ENCODE results near the gene MORC3. TPM values are rescaled to one million over a fixed set of nuclear protein-coding genes. Genes with fewer than 3 reads are reported as not detected.

Gene MORC3, protein sequence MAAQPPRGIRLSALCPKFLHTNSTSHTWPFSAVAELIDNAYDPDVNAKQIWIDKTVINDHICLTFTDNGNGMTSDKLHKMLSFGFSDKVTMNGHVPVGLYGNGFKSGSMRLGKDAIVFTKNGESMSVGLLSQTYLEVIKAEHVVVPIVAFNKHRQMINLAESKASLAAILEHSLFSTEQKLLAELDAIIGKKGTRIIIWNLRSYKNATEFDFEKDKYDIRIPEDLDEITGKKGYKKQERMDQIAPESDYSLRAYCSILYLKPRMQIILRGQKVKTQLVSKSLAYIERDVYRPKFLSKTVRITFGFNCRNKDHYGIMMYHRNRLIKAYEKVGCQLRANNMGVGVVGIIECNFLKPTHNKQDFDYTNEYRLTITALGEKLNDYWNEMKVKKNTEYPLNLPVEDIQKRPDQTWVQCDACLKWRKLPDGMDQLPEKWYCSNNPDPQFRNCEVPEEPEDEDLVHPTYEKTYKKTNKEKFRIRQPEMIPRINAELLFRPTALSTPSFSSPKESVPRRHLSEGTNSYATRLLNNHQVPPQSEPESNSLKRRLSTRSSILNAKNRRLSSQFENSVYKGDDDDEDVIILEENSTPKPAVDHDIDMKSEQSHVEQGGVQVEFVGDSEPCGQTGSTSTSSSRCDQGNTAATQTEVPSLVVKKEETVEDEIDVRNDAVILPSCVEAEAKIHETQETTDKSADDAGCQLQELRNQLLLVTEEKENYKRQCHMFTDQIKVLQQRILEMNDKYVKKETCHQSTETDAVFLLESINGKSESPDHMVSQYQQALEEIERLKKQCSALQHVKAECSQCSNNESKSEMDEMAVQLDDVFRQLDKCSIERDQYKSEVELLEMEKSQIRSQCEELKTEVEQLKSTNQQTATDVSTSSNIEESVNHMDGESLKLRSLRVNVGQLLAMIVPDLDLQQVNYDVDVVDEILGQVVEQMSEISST
- 10.8 and 13.9 TPM in 2 replicates for total RNA-seq

DNA sequence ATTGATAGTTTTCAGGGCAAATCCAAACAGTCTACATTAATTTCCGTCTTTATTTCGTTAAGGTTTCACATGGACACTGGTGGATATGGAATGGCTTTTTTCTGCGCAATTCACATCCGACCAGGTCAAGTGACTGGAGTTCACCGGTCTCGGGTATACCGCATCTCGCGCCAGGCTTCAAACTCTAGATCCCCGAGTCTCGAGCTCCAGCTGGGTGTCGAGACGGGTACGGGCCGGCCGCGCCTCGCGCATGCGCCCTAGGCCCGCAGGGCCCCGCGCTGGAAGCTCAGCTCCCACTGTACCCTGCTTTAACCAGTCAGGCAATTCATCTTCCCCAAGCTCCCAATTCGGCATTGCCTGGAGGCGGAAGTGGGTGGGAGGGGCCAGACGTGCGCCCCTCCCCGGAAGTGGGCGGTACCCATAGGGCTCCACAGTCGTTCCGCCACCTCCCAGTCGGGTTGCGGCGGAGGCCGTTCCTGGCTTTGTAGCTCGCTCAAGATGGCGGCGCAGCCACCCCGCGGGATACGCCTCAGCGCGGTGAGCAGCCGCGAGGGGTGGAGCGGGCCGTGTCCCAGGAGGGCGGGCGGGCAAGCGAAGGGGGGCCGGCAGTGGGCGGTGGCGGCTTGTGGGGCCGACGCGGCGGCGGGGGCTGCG lies at the start of gene MORC3:
TSS of gene MORC3 (plus strand) at position 431 of the 654 bp plus-strand sequence. CDS start at position 499, 68 bp downstream.

DNA sequence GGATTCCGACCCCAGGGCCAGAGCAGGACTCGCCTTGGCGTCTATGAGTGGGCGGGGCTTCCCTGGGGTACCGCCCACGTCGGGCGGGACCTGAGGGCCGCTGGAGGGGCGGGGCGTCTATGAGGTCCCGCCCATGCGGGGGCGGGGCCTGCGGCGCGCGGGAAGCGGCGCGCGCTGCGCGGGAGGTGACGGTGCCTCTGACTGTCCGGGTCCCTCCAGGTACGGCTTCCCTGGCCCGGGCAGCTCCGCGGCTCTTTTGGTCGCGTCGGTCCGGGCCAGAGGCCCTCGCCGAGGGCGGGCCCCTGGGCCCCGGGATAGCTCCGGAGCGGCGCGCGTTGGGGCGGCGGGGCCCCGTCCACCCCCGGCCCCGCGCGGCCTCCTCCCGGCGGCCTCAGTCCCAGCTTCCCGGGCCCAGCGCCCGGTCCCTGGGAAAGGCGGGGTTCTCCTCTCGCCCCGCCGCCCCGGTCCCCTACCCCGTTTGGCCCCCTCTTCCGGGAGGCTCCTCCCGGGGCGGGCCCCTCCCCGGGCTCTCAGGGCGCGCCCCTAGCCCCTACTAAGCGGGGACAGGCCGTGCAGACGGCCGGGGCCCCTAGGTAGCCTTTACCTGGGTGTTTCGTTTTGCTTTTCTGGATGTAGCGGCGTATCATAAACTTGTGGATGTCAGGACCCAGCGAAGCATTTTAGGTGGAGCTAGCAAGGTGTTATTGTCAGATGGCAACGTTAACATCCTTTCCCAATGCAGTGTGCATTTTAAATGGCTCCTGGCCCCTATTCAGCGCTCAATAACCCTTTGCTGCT lies 65.4 kb downstream of the MORC3 start, which contains the start of gene CHAF1B:
TSS of gene CHAF1B (plus strand) at position 160 of the 798 bp plus-strand sequence. CDS start 745 bp downstream, outside the sequence.

Other genes starting within 250 kb of the MORC3 start
- 2.9 and 8.1 TPM in 2 replicates for gene CBR3, start 185.1 kb upstream of the MORC3 start, total RNA-seq
- gene DOP1B, start 163.4 kb upstream of the MORC3 start, total RNA-seq = 2.0 and 2.4 TPM in 2 replicates
- 2.9 and 3.6 TPM in 2 replicates for gene CHAF1B, start 65.2 kb downstream of the MORC3 start, total RNA-seq
- not detected in 2 replicates for gene CLDN14, start 159.9 kb downstream of the MORC3 start, total RNA-seq